GM13977 (cell line): ENCODE data around the gene ZNF592.

ENCODE experiments used
- DNase-seq: peaks from one replicate; pipeline ENCODE4 v3.0.0; 2012; ENCODE audit warnings: low spot score
- in situ Hi-C: fragments of 300-500 bp; cut with MboI; formaldehyde crosslinking; loops from one replicate; pipeline ENCODE4 v1.12.0; 2022; ENCODE audit warnings: low sequenced_read_pairs, low pct_unique_long_range_greater_than_20kb, mixed read lengths, inconsistent platforms; ENCODE audit not compliant: unreplicated experiment
- TF ChIP-seq, protein P1 (sequence below): IDR thresholded peaks from 2 replicates; pipeline ENCODE4 v1.5.1; 2012; ENCODE audit warnings: mild to moderate bottlenecking, control low read depth; ENCODE audit not compliant: insufficient read depth; ENCODE audit errors: extremely low read depth, missing control alignments

ZNF592 gene

GRCh38 chr15:84764585-84764984, 16.2 kb downstream of the ZNF592 start:
- no peak for DNase-seq
- in situ Hi-C loops: no loop called here
- TF ChIP-seq, protein P1, sequence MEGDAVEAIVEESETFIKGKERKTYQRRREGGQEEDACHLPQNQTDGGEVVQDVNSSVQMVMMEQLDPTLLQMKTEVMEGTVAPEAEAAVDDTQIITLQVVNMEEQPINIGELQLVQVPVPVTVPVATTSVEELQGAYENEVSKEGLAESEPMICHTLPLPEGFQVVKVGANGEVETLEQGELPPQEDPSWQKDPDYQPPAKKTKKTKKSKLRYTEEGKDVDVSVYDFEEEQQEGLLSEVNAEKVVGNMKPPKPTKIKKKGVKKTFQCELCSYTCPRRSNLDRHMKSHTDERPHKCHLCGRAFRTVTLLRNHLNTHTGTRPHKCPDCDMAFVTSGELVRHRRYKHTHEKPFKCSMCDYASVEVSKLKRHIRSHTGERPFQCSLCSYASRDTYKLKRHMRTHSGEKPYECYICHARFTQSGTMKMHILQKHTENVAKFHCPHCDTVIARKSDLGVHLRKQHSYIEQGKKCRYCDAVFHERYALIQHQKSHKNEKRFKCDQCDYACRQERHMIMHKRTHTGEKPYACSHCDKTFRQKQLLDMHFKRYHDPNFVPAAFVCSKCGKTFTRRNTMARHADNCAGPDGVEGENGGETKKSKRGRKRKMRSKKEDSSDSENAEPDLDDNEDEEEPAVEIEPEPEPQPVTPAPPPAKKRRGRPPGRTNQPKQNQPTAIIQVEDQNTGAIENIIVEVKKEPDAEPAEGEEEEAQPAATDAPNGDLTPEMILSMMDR: no peak

DNA sequence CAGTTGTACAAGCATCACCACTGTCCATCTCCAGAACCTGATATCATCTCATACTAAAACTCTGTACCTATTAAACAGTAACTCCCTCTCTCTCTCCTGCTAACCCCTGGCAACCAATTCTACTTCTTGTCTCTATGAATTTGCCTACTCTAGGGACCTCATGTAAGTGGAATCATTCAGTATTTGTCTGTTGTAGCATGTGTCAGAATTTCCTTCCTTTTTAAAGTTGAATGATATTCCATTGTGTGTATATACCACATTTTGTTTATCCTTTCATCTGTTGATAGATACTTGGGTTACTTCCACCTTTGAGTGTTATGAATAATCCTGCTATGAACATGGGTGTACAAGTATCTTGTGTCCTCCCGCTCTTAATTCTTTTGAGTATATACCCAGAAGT, 16.6 kb downstream of the ZNF592 start:
- in situ Hi-C loops: no loop called here
- TF ChIP-seq, protein P1: no peak
- no peak for DNase-seq

GRCh38 chr15:84765675-84766074, 17.3 kb downstream of the ZNF592 start:
- DNase-seq: no peak

GRCh38 chr15:84766461-84767035, 18.2 kb downstream of the ZNF592 start:
- in situ Hi-C loops: no loop called here
- TF ChIP-seq, protein P1: no peak
- no peak for DNase-seq

More at GRCh38 chr15:84765675-84766074, 17.3 kb downstream of the ZNF592 start:
- TF ChIP-seq, protein P1: no peak
- in situ Hi-C loops: no loop called here

- TF ChIP-seq, protein P1: no peak
- DNase-seq: no peak
- in situ Hi-C loops: no loop called here
These were observed 23.6 kb downstream of the ZNF592 start for GRCh38 chr15:84772031-84772430.

- no peak for DNase-seq
- TF ChIP-seq, protein P1: no peak
- in situ Hi-C loops: no loop called here
These were observed 24.1 kb downstream of the ZNF592 start for GRCh38 chr15:84772467-84772866.
